Right forelimb (tissue), 1 donor: ENCODE results near the gene ZNF484.
"Not testable (repeated sequence)": the region's sequence is repeated elsewhere in the genome, so short reads cannot be mapped to it uniquely, and the experiment has no call there.

ENCODE experiments used
- DNase-seq: peaks from one replicate; pipeline ENCODE4 v3.0.0-alpha.2; 2018

Gene ZNF484

DNA sequence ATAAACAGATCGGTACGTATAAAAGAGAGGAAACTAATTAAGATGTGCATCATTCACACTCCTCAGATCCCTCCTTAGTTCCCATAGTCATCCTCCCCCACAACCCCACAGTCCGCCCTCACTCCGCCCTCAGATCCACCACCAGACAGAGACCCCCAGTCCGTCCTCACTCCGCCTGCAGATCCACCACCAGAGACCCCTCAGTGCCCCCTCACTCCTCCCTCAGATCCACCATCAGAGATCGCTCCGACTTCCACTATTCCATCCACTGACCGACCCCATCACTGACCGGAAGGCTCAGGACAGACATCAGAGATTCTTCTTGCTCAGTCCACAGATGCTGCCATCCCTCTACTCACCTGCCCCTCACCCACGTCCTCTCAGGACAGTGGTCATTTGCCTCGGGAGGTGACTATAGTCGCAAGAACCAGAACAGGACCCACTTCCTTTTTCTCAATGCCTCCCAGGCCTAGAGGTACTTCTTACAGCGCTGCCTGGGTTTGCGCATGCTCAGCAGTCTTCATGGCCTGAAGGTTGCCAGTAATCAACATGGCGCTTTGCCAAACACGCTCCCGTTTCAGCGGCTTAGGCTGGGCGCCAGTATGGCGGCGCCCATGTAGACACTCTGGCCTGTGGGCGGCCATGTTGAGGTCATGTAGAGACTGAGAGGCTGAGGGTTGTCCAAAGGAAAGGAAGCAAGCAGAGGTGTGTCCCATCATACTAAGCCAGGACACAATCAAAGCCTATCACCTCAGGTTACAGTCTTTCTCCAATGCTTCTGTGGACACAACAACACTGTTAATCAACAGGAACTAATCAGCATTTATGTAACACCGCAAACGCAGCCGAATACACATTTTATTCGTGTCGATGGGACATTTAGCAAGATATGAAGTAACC is at the start of gene ZNF484:
Gene ZNF484 (minus strand): TSS at position 508 of the 900 bp plus-strand sequence. CDS start 3,009 bp downstream, outside the sequence.
- peak; percentile 98 for DNase-seq

DNA sequence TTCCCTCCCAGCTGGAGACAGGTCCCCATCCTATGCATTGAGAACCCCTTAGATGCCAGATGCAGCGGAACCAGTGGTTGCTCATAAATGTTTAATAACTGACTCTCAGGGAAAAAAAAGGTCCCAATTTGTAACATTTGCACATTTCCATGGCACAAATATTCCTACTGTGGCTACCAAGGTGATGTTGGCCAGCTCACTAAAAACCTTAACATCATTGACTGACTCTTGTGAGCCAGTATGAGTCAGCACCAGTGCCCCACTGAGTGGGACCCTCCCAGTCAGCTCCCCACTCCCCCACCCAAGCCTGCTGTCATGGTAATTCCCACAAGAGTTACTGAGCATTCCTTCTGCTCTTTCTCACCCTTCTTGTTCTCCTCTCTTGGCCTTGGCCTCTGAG is 42.6 kb upstream of the ZNF484 start:
- no peak for DNase-seq

DNA sequence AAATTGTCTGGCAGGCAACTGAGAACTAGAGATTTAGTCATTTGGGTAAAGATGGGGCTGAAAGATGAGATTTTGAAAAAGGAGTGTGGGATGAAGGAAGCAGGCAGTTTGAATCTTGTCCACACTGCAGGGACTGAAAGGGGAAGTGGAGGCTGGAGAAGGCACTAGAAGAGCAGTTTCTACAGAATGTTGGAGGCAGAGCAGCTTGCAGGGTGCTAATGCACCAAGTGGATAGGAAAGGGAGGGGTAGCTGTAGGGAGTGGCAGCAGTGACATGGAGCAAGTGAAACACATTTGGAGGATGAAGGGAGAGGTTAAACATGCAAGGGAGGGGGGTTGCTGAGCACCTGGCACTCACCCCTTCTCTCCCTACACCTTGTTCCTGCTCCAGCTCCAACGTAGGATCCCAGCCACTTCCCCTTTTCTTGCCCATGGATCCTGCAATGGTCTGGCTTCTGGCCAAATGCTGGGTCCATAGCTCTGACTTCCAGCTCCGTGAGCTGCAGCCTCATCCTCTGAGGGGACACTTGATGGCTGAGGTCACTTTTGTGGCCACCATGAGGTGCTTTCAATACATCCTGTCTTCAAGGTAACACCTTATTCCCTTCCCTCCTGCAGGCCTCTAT is 39.5 kb upstream of the ZNF484 start:
- no peak for DNase-seq

DNA sequence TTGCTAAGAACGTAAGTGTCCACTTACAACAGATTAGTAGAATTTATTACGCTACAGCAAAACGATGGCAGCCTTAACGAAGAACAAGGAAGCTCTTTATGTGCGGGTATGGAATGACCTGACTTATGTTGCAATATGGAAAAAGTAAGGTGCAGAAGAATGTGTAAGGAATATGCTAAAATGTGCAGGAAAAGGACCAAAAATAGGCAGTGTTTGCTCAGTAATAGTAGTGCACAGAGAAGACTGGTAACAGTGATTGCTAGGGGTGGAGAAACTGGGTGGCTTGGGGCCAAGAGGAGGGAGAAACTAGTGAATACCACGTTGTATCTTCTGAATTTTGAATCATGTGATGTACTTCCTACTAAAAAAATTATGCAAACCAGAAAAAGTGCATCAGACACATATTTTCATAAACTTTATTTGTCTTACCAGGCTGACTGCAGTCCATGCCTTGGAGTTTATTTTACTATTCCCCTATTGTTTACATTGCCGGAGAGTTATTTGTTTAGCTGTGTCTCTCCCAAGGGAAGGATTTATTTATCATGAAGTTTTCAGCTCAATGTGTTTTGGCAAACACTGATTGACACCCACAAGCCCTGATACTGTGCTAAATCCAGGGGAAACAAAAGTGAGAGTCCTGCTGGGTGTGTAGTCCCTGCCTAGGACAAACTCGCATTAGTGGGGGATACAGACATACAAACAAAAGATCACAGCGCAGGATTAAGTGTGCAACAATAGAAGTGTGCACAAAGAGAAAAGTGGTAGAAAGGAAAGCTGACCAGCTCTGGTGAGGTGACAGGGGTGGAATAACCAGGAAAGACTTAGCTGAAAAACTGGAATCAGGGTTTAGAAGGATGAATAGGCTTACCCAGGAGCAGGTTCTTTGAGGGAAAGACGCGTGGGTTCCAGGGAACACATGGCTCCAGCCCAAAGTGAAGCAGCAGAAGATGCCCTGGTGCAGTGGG is 34.0 kb upstream of the ZNF484 start:
- DNase-seq = peak; percentile 55

DNA sequence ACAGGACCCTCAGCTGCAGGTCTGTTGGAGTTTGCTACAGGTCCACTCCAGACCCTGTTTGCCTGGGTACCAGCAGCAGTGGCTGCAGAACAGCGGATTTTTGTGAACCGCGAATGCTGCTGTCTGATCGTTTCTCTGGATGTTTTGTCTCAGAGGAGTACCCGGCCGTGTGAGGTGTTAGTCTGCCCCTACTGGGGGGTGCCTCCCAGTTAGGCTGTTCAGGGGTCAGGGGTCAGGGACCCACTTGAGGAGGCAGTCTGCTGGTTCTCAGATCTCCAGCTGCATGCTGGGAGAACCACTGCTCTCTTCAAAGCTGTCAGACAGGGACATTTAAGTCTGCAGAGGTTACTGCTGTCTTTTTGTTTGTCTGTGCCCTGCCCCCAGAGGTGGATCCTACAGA is 27.3 kb upstream of the ZNF484 start:
- not testable (repeated sequence) for DNase-seq

DNA sequence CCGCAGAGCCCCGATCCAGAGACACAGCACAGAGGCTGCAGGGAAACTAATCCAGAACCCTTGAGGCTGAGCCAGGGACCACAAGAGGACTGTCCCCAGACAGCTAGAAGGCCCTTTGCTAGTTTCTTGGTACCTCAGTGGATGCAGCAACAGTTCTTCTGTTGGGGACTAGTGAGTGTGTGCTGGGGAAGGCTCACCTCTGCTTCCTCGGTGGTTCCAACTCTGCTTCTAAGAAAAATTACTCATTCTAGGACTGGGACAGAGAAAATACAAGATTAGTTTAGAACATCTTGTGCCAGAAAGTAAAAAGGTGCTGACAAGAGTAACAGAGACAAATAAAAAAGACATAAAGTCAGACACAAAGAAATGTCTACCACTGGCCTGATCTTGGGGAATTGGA is 19.5 kb upstream of the ZNF484 start:
- DNase-seq = no peak

DNA sequence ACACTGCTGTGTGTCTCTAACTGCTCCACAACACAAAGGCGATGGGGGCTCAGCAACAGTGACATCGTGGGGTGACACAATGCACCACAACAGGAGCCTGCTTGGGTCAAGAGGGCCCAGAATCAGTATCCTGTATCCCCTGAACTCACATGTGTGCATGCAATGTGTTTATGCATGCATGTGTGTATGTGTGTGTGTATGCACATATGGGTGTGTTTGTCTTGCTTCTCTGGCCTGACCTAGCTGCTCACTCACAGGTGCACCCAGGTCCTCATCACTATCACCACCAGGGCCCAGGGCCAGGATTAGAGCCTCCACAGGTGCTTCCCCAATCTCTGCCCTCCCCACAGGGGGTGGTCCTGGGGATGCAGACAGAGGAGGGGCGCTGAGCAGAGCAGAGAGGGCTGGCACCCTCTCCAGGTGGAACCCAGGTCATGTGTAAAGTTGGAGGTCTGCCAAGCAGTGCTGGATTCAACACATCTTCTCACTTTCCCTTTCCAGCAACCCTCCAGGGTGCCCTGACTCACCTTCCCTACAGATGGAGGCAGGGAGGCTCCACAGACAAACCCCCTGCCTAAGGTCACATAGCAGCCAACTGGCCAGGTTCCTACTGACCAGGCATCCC is 18.1 kb upstream of the ZNF484 start:
- no peak for DNase-seq

DNA sequence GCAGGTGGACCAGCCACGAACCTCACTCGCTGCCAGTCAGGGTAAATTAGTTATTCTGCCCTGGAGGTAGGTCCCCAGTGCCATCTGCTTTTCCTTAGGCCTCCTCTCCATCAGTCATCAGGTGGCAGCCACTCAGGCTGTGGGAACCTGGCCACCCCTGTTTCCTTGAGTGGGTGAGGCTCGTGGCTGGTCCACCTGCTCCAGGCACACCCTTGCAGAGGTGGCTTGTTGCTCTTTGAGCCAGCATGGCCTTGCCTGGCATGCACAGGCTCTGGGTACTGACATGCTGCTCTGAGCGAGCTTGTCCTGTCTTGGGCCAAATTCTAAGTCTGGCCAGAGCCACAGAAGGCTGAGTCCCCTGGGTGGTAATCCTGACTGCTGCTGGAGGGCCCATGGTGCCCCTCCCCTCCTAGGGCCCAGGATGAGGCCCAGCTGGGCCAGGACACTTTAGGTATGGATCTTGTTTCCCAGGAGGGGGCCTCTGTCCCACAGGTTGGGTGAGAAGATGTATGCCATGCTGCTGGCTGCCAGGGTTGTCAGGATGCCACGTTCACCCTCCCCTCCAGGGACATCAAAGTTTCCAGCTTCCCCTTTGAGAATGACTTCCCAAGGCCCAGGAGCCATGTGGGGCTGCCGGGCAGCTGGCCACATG is 17.0 kb upstream of the ZNF484 start:
- DNase-seq = no peak

DNA sequence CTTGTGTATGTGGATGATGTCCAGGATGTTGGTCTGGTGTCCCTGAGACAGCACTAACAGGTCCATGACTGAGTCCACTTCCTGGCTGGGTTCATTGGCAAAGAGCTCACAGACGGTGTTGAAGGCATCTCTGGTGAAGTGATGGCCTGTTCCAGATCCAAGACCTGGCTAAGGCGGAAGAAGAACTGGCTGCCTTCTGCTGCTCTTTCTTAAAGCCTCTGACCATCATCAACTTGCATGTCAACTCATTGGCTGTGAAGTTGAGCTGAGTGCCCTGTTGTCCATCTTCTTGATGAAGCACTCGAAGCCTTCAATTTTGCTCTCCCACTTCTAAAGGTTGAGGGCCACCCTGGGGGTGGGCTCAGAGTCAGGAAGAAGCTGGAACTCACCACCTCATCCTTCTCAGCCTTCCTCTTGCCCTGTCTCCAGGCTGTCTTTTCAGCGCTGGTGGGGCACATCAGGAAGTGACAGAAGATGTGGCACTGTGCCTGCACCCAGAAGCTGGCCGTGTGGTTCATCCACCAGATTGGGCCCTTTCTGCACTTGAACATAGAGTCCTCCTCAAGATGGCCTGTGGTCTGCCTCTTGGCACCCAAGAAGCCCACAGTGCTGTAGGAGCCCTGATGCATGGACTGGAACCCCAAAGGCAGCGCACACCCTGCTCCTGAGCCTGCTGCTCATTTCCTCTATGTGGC is 16.2 kb upstream of the ZNF484 start:
- not testable (repeated sequence) for DNase-seq

DNA sequence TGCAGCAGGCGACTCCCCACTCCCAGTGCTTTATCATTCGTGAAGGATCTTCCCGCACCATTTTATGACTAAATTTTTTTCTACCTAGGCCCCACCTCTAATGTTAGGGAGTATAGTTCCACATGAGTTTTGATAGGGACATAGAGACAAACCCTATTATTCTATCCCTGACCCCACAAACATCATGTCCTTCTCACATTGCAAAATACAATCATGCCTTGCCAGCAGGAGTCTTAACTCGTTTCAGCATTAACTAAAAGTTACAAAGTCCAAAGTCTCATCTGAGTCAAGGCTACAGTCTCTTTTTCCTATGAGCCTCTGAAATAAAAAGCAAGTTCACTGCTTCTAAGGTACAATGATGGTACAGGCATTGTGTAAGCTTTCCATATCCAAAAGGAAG is 14.4 kb upstream of the ZNF484 start:
- DNase-seq = not testable (repeated sequence)

DNA sequence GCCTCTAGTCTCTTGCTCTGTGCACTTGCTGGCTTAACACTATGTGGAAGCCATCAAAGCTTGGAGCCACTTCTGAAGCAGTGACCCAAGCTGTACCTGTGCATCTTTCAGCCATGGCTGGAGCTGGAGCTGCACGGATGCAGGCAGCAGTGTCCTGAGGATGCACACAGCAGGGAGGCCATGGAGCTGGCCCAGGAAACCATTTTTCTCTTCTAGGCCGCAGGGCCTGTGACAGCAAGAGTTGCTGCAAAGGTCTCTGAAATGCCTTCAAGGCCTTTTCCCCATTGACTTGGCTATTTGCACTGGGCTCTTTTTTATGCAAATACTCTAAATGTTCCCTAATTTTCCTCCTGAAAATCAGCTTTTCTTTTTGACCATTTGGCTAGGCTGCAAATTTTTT is 12.9 kb upstream of the ZNF484 start:
- no peak for DNase-seq

DNA sequence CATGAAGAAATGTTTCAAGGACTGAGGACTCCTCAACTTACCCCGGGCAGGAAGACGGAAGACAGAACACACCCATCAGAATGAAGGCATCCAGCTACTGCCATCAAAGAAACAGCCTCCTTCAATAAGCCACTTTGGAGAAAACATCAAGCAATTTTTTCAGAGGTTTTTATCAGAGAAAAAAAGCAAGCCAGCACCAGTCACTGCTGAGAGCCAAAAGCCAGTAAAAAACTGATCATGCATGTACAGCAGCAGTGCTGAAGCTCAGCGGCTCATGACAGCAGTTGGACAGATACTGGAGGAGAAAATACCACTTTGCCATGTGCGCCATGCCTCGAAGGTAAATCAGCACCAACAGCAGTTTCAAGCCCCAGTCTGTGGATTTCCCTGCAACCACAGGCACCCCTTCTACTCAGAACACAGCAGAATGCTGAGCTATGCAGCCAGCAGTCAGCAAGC is 10.1 kb upstream of the ZNF484 start:
- DNase-seq = no peak

DNA sequence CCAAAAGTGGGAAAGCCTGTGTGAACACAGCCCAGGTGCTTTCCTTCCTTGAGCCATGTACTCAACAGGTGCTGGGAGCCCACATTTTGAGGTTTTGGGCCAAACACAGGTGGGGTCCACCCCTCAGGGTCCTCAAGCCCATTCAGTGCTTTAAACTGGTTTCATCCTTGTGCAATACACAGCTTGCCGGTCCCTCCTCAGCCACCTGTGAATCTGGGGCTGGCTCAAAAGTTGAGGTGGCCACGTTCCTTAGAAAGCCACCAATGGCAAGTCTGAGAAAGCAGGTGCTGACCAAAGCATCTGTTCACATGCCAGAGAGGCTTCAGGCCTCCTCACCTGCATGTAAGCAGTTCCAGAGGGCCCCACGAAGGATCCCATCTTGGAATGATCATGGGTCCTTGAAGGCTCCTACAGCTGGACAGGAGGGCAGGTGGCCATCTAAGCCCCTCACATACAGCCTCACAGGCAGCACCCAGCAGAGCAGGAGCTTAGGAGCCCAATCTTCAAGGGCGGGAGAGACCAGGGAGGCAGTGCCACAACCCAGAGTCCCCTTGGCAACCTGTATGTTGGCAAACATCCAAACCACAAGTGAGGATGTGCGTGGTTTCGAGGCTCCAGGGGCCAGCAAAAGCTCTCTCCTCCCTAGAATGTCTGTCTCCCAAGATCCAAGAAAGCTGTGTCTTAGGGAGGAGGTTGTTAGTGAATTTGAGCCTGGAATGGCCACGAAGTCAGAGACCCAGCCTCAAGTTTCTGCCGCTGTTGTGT is 9.2 kb upstream of the ZNF484 start:
- not testable (repeated sequence) for DNase-seq

DNA sequence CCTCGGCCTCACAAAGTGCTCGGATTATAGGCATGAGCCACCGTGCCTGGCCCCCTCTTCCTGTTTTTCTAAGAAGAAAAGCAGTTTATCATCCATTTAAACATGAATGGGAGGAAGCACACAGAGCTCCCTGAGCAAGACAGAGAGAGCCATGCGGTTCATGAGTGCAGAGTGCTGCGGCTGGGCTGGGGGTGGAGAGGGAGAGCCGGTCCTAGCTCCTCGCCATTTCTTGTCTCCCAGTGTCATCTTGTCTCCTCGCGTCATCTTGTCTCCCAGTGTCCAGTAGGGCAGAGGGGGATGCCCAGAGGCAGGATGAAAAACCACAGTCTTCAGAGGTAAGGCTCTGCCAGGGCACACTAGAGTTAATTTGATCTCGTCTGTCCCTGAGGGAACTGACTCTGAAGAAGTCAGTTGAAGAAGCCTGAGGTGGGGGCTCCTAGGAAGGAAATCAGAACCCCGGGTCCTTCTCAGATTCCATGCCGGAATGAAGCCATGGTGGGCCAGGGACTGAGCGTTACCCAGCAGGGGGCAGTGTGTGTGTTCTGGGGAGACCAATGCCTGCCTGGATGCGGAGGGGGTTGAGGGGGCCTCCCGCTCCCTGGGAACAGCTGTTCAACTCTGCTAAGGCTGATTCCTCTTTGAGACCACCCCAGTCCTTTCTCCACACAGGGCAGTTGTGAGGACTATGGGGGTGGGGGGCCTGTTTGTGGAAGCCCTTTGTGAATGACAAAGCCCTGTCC is 6.0 kb upstream of the ZNF484 start:
- not testable (repeated sequence) for DNase-seq

DNA sequence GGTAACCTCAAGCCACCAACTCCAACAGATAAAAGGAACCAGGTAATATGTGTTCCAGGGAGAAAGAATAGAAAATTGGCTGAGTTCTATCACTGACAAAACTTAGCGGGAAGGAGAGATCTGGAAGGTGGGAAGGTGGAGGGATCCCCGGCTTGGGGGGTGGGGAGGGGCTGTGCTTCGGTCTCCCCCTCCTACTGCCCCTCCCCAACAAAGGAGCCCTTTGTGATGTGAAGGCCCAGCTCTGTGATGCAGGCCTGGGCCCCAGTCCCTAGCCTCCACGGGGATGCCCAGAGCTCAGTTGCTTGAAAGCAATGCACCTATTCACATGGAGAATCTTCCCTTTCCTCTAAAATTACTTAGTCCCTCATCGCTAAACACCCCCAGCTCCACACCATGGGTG is 4.4 kb upstream of the ZNF484 start:
- no peak for DNase-seq

DNA sequence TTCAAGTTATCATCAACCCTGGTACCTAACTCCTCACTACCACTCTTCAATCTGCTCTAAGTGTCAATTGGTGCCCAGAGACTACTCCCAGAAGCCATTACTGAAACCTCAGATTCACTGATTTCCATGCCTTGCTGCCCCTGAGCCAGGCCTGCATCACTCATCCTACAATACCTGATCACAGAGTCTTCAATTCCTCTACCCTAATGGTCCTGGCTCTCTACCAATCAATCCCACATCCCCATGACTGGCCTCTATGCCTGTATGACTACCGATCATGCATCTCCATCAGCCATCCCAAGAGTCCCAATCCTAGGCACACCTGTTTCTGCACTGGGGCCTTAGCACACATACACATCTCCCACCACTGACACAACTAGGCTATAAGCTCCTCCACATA is 2.5 kb downstream of the ZNF484 start:
- DNase-seq = no peak

DNA sequence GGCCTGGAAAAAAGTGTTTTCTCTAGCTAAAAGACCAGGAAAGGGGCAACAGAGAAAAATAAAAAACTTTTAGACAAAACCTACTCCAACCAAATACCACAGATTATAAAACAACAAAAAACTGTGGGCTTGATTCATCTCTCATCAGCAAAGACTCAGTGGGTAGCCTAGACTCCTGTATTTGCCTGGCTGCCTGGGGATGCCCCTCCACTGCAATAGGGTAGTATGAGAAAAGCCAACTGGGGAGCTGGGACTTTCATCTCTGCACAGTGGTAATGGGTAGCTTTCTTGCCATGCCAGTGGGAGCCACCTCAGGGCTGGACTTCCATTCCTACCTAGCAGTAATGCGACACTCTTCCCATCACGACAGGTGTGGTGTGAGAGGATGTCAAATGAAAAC is 7.5 kb downstream of the ZNF484 start:
- DNase-seq = no peak

DNA sequence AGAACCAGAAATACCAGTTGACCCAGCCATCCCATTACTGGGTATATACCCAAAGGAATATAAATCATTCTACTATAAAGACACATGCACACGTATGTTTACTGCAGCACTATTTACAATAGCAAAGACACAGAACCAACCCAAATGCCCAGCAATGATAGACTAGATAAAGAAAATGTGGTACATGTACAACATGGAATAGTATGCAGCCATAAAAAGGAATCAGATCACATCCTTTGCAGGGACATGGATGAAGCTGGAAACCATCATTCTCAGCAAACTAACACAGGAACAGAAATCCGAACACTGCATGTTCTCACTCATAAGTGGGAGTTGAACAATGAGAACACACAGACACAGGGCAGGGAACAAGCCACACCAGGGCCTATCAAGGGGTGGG is 11.2 kb downstream of the ZNF484 start:
- not testable (repeated sequence) for DNase-seq

DNA sequence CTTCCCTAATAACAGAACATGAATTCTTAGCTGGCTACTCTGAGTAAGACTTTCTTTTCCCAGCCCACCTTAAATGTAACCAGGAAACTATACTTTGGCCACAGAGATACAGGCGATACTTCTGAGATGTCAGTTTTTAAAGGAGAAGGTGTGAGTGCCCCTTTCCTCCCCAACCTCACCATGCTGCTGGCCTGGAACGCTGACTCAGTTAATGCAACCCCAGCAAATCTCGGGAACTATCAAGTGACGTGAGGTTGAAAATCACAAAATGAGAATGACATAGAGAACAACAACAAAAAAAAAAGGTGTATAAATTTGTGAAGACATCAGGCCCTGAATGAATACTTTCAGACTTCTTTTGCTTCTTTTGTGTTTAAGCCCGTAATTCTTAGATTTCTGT is 13.7 kb downstream of the ZNF484 start:
- DNase-seq = no peak

DNA sequence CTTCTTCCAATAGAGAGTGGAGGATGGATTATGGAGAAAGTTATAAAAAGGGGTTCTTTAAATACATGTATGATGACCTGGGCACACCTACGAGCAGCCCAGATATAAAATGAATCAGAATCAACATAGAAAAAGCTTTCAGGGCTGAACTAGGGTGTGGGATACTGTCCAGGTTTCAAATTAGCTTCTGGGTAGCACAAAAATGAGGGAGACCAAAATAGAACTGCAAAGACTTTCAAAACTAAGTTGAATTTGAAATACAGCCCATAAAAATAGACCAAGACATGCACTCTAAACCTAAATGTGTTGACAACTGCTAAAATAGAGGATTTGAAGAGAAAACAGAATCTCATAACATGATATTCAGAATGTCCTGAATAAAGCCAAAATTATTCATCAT is 17.0 kb downstream of the ZNF484 start:
- no peak for DNase-seq
